OCI-LY1 (cell line): ENCODE results near the gene LRRC71.

Experiments used
- H2AFZ ChIP-seq: fragments of 200-600 bp; sonication (generic), shearing (Covaris generic); 2 replicates; pipeline ENCODE4 v1.6.0; 2014; ENCODE audit warnings: antibody characterized with exemption, mild to moderate bottlenecking, low read length
- H3F3A ChIP-seq: fragments of 200-600 bp; sonication (generic), shearing (Covaris generic); 2 replicates; pipeline ENCODE4 v1.6.0; 2014; ENCODE audit warnings: mild to moderate bottlenecking, antibody characterized with exemption, low read length, moderate library complexity; ENCODE audit not compliant: insufficient read depth
- H3K27ac ChIP-seq: fragments of 200-600 bp; sonication (generic); 2 replicates; pipeline ENCODE4 v1.5.1; 2014; ENCODE audit warnings: low read length, mixed run types, mild to moderate bottlenecking, low read depth; ENCODE audit not compliant: poor library complexity, severe bottlenecking
- H3K27me3 ChIP-seq: fragments of 200-600 bp; sonication (generic); 2 replicates; pipeline ENCODE4 v1.6.0; 2014; ENCODE audit warnings: antibody characterized with exemption, mild to moderate bottlenecking, low read length, moderate library complexity; ENCODE audit not compliant: insufficient read depth
- H3K36me3 ChIP-seq: fragments of 200-600 bp; sonication (generic); 2 replicates; pipeline ENCODE4 v1.6.1; 2014; ENCODE audit warnings: mild to moderate bottlenecking, antibody characterized with exemption, low read length, moderate library complexity, mixed read lengths; ENCODE audit not compliant: insufficient read depth
- H3K4me1 ChIP-seq: fragments of 200-600 bp; sonication (generic); 2 replicates; pipeline ENCODE4 v1.5.1; 2014; ENCODE audit warnings: mild to moderate bottlenecking, low read length, moderate library complexity; ENCODE audit not compliant: insufficient read depth, severe bottlenecking
- H3K4me2 ChIP-seq: fragments of 200-600 bp; sonication (generic), shearing (Covaris generic); 2 replicates; pipeline ENCODE4 v1.6.1; 2014; ENCODE audit warnings: low read length
- H3K4me3 ChIP-seq: fragments of 200-600 bp; sonication (generic); 2 replicates; pipeline ENCODE4 v1.5.1; 2014; ENCODE audit warnings: low read length, low read depth, mild to moderate bottlenecking, mixed read lengths; ENCODE audit not compliant: poor library complexity, severe bottlenecking
- H3K79me2 ChIP-seq: fragments of 200-600 bp; shearing (Covaris generic); 2 replicates; pipeline ENCODE4 v1.6.1; 2016; ENCODE audit warnings: mixed run types, low read length, mixed read lengths; ENCODE audit not compliant: insufficient read depth
- H3K9ac ChIP-seq: fragments of 200-600 bp; sonication (generic), shearing (Covaris generic); 2 replicates; pipeline ENCODE4 v1.6.1; 2014; ENCODE audit warnings: mild to moderate bottlenecking, low read length, mixed read lengths
- H3K9me2 ChIP-seq: fragments of 200-600 bp; sonication (generic), shearing (Covaris generic); 2 replicates; pipeline ENCODE4 v1.6.1; 2014; ENCODE audit warnings: low read depth, mild to moderate bottlenecking, low read length, mixed read lengths
- H3K9me3 ChIP-seq: fragments of 200-600 bp; shearing (Covaris generic); 2 replicates; pipeline ENCODE4 v1.6.1; 2014; ENCODE audit warnings: low read length, mixed read lengths
- H4K20me1 ChIP-seq: fragments of 200-600 bp; sonication (generic), shearing (Covaris generic); 2 replicates; pipeline ENCODE4 v1.6.0; 2016; ENCODE audit warnings: mild to moderate bottlenecking, low read length; ENCODE audit not compliant: insufficient read depth
- CTCF ChIP-seq: fragments of 200-600 bp; sonication (generic), shearing (Covaris generic); IDR thresholded peaks from 2 replicates; pipeline ENCODE4 v1.5.1; 2017; ENCODE audit warnings: mild to moderate bottlenecking, antibody characterized with exemption, low read length, moderate library complexity, mixed read lengths
- EZH2 ChIP-seq: fragments of 200-600 bp; sonication (generic), shearing (Covaris generic); IDR thresholded peaks from 2 replicates; pipeline ENCODE4 v1.8.0; 2017; ENCODE audit warnings: borderline replicate concordance, mixed run types, mild to moderate bottlenecking, antibody characterized with exemption, low read length, moderate library complexity, mixed read lengths

LRRC71 gene

GRCh38 chr1:156933136-156933535 lies 12.7 kb downstream of the LRRC71 start:
- Histone ChIP-seq H3K27me3 (peaks cover 10% of the 10 kb centered on the region; the same call in 1 of the 2 replicates), H4K20me1 (no peaks in the 10 kb centered on the region), H3K27ac (no peak overlapping the region), H2AFZ (no peak overlapping the region), H3K36me3 (no peaks in the 10 kb centered on the region), H3K9me2 (no peaks in the 10 kb centered on the region), H3K9ac (no peak overlapping the region), H3K4me3 (no peak overlapping the region), H3K4me1 (no peaks in the 10 kb centered on the region), H3K79me2 (no peaks in the 10 kb centered on the region), H3K4me2 (no peak overlapping the region), H3F3A (no peaks in the 10 kb centered on the region), H3K9me3 (no peaks in the 10 kb centered on the region)
- no peak for TF ChIP-seq EZH2
- no peak for TF ChIP-seq CTCF

DNA sequence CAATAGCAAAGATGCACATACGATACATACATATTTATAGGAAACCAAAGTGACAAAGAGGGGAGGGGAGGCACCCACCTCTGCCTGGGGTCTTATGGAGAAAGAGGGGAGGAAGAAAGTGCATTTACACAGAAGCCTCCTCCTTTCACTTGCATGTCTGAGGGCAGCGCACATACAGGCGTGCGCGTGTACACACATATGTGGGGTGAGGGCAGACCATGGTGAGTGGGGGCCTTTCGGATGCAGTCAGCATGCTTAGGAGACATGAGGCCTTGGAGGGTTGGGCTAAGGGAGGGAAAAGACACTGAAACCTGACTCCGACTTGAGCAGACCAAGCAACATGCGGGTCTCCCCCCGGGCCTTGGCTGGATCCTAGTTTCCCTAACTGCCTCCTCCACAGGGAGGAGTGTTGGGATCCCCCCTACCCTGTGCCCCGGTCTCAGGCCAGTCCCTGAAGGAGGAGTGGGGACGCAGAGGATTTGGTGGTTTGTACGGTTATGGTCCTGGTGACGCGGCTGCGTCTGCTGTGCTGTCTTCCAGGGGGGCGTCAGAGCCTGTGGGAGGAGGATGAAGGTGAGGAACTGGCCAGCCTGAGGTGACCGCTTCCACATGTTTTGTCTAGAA lies 15.2 kb downstream of the LRRC71 start:
- Histone ChIP-seq H3K9me3 (no peaks in the 10 kb centered on the region), H3K79me2 (no peaks in the 10 kb centered on the region), H3K4me3 (no peak overlapping the region), H2AFZ (no peak overlapping the region), H3K9ac (no peak overlapping the region), H3K4me2 (no peak overlapping the region), H3K9me2 (no peaks in the 10 kb centered on the region), H3K27me3 (peaks cover 3% of the 10 kb centered on the region; the same call in 1 of the 2 replicates), H3F3A (no peaks in the 10 kb centered on the region), H4K20me1 (no peaks in the 10 kb centered on the region), H3K27ac (no peak overlapping the region), H3K4me1 (no peaks in the 10 kb centered on the region), H3K36me3 (no peaks in the 10 kb centered on the region)
- TF ChIP-seq EZH2 (no peak), CTCF (no peak)

DNA sequence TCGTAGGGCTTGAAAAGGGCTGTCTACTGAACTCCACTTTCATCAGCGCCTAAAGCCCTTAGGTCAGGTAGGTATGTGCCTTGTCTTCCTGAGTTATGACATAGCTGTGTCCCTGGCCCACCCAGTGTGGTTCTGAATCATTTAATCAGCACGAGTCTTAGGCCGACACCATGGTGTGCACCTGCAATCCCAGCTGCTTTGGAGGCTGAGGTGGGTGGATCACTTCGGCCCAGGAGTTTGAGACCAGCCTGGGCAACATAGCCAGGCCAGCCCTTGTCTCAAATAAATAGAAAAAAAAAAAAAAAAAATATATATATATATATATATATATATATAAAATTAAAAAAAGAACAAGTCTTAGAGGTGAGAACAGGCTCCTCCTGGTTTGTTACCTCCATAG lies 15.8 kb downstream of the LRRC71 start:
- peaks cover 3% of the 10 kb centered on the region; the same call in 1 of the 2 replicates for H3K27me3 ChIP-seq
- no peaks in the 10 kb centered on the region for H3K36me3 ChIP-seq
- TF ChIP-seq CTCF (no peak), EZH2 (no peak)
- no peaks in the 10 kb centered on the region for H3F3A ChIP-seq
- no peaks in the 10 kb centered on the region for H3K9me2 ChIP-seq
- H3K9ac ChIP-seq: no peak overlapping the region
- no peaks in the 10 kb centered on the region for H3K79me2 ChIP-seq
- H2AFZ ChIP-seq: no peak overlapping the region
- no peak overlapping the region for H3K27ac ChIP-seq
- H3K4me1 ChIP-seq: no peaks in the 10 kb centered on the region
- no peaks in the 10 kb centered on the region for H4K20me1 ChIP-seq
- H3K4me3 ChIP-seq: no peak overlapping the region
- no peaks in the 10 kb centered on the region for H3K9me3 ChIP-seq
- H3K4me2 ChIP-seq: no peak overlapping the region
